Gastrocnemius medialis (tissue), 4 donors: ENCODE results near the gene EPHA4.

Source experiments
- CTCF ChIP-seq, 5 experiments: fragments of 450-650 bp in 3 of 5; fragments of 200-600 bp in 2 of 5; sonication (generic) in 2 of 5; IDR thresholded peaks in 4 of 5; conservative IDR thresholded peaks in 1 of 5; 1 replicate in 4 of 5; 2 replicates in 1 of 5; pipeline ENCODE4 v1.5.1; 2016 to 2019; ENCODE audit warnings: antibody characterized with exemption in 5 of 5, mild to moderate bottlenecking in 3 of 5, moderate library complexity in 3 of 5
- POLR2A ChIP-seq, 2 donors: fragments of 450-650 bp; IDR thresholded peaks; one replicate each; pipeline ENCODE4 v1.6.1; 2017; ENCODE audit warnings: antibody characterized with exemption in 2 of 2, mild to moderate bottlenecking in 2 of 2, moderate library complexity in 2 of 2

- TF ChIP-seq CTCF (IDR thresholded peaks at IDR 0.05 in 4 of 5, conservative IDR thresholded peaks at IDR 0.05 in 1 of 5) (no peak), POLR2A (IDR thresholded peaks at IDR 0.05) (no peak)
Measured at GRCh38 chr2:221423210-221423804, 148.8 kb downstream of the EPHA4 start.
